Neural cell (in vitro differentiated cells): Measurements from ENCODE around the gene RCOR3. TPM values are rescaled to one million over a fixed set of nuclear protein-coding genes. Genes with fewer than 3 reads are reported as not detected.

Experiments used
- H2AFZ ChIP-seq: fragments of 200-600, 300-800 bp; sonication (generic), shearing (Covaris generic); 2 replicates; pipeline ENCODE4 v1.6.0; 2014; ENCODE audit warnings: low read depth, mild to moderate bottlenecking, antibody characterized with exemption, low read length, moderate library complexity
- H3F3A ChIP-seq: fragments of 200-600 bp; shearing (Covaris generic); 2 replicates; pipeline ENCODE4 v1.6.1; 2016; ENCODE audit warnings: mild to moderate bottlenecking, moderate library complexity, mixed read lengths, antibody characterized with exemption, low read length; ENCODE audit not compliant: insufficient read depth, poor library complexity, severe bottlenecking
- H3K27ac ChIP-seq: fragments of 200-600, 300-800 bp; sonication (generic), shearing (Covaris generic); 2 replicates; pipeline ENCODE4 v1.5.1; 2014; ENCODE audit warnings: mild to moderate bottlenecking, low read length, moderate library complexity
- H3K27me3 ChIP-seq: fragments of 300-800, 200-600 bp; sonication (generic), shearing (Covaris generic); 2 replicates; pipeline ENCODE4 v1.6.0; 2014; ENCODE audit warnings: mild to moderate bottlenecking, low read depth, low read length, moderate library complexity; ENCODE audit not compliant: insufficient read depth
- H3K36me3 ChIP-seq: fragments of 300-800, 200-600 bp; sonication (generic), shearing (Covaris generic); 2 replicates; pipeline ENCODE4 v1.5.1; 2014; ENCODE audit warnings: mild to moderate bottlenecking, antibody characterized with exemption, low read length, moderate library complexity; ENCODE audit not compliant: insufficient read depth
- H3K4me2 ChIP-seq: fragments of 300-800, 200-600 bp; sonication (generic), shearing (Covaris generic); 2 replicates; pipeline ENCODE4 v1.6.0; 2014; ENCODE audit warnings: mild to moderate bottlenecking, low read length
- H3K4me3 ChIP-seq: fragments of 300-800, 200-600 bp; sonication (generic), shearing (Covaris generic); 2 replicates; pipeline ENCODE4 v1.5.1; 2014; ENCODE audit warnings: mild to moderate bottlenecking, low read length, moderate library complexity
- H3K79me2 ChIP-seq: fragments of 200-600 bp; shearing (Covaris generic); replicated peaks from 2 replicates; pipeline ENCODE4 v1.6.0; 2014; ENCODE audit warnings: mild to moderate bottlenecking, low read length, moderate library complexity; ENCODE audit not compliant: insufficient read depth
- H3K9ac ChIP-seq: fragments of 300-800, 200-600 bp; sonication (generic), shearing (Covaris generic); 2 replicates; pipeline ENCODE4 v1.6.1; 2016; ENCODE audit warnings: mild to moderate bottlenecking, low read length, mixed read lengths
- H3K9me2 ChIP-seq: fragments of 200-600 bp; shearing (Covaris generic); 2 replicates; pipeline ENCODE4 v1.6.1; 2016; ENCODE audit warnings: mild to moderate bottlenecking, low read length, mixed read lengths; ENCODE audit not compliant: insufficient read depth
- H3K9me3 ChIP-seq: fragments of 200-600, 300-800 bp; sonication (generic), shearing (Covaris generic); 2 replicates; pipeline ENCODE4 v1.6.1; 2016; ENCODE audit warnings: mild to moderate bottlenecking, mixed run types, low read length, moderate library complexity, mixed read lengths
- H4K20me1 ChIP-seq: fragments of 200-600 bp; shearing (Covaris generic); 2 replicates; pipeline ENCODE4 v1.6.1; 2016; ENCODE audit warnings: mild to moderate bottlenecking, mixed run types; ENCODE audit not compliant: insufficient read depth
- EP300 ChIP-seq: fragments of 450-650 bp; conservative IDR thresholded peaks from 2 replicates; pipeline ENCODE4 v1.6.1; 2014; ENCODE audit warnings: antibody characterized with exemption, mild to moderate bottlenecking, moderate library complexity; ENCODE audit not compliant: poor library complexity, severe bottlenecking
- EZH2 ChIP-seq: fragments of 200-600, 300-800 bp; shearing (Covaris generic), sonication (generic); IDR thresholded peaks from 2 replicates; pipeline ENCODE4 v1.6.1; 2014; ENCODE audit warnings: antibody characterized with exemption, low read length, borderline replicate concordance, mild to moderate bottlenecking; ENCODE audit not compliant: insufficient read depth, poor library complexity, severe bottlenecking
- MXI1 ChIP-seq: fragments of 450-650 bp; conservative IDR thresholded peaks from 2 replicates; pipeline ENCODE4 v1.6.1; 2014; ENCODE audit warnings: antibody characterized with exemption, mild to moderate bottlenecking; ENCODE audit not compliant: poor library complexity, severe bottlenecking
- POLR2AphosphoS5 ChIP-seq: IDR thresholded peaks from 2 replicates; pipeline ENCODE4 v1.6.1; 2012
- RAD21 ChIP-seq: fragments of 450-650 bp; conservative IDR thresholded peaks from 2 replicates; pipeline ENCODE4 v1.6.1; 2014; ENCODE audit warnings: antibody characterized with exemption, mild to moderate bottlenecking, moderate library complexity
- SMC3 ChIP-seq: fragments of 450-650 bp; conservative IDR thresholded peaks from 2 replicates; pipeline ENCODE4 v1.6.1; 2014; ENCODE audit warnings: antibody characterized with exemption, mild to moderate bottlenecking, moderate library complexity; ENCODE audit not compliant: poor library complexity
- TAF1 ChIP-seq: IDR thresholded peaks from 2 replicates; pipeline ENCODE4 v1.6.1; 2012; ENCODE audit warnings: low read depth
- polyA plus RNA-seq: library from polyadenylated mRNA; depleted of rRNA; stranded (reverse); fragments of >200 nt; gene quantifications from 2 replicates; pipeline ENCODE4 v1.2.3, GENCODE V29; 2014
- TF ChIP-seq, protein P1 (sequence below): IDR thresholded peaks from 2 replicates; pipeline ENCODE4 v1.6.1; 2012; ENCODE audit warnings: borderline replicate concordance
- TF ChIP-seq, protein P2 (sequence below): fragments of 450-650 bp; IDR thresholded peaks from 2 replicates; pipeline ENCODE4 v1.5.1; 2014; ENCODE audit warnings: antibody characterized with exemption, mild to moderate bottlenecking, moderate library complexity; ENCODE audit not compliant: poor library complexity, severe bottlenecking

RCOR3 gene
- polyA plus RNA-seq, 1 donor from 2014 or later, result 61.6 TPM

DNA sequence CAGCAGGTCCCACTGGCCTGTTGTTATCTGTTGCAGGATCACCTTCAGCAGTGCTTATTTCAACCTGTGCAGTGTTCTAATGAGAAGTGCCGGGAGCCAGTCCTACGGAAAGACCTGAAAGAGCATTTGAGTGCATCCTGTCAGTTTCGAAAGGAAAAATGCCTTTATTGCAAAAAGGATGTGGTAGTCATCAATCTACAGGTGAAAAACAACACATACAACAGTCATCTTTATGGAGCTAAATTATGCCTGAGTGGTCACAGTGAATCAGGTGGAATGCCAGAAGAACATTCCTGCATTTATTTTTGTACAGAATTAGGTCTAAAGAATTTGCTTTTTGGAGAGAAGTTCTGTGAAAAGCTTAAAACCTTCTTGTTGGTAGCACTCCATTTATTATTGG, 100.7 kb downstream of the RCOR3 start:
- no peak overlapping the region for H3K4me2 ChIP-seq
- H3K9me3 ChIP-seq, result no peaks in the 10 kb centered on the region
- H3K9ac ChIP-seq, result no peak overlapping the region
- no peaks in the 10 kb centered on the region for H3F3A ChIP-seq
- no peaks in the 10 kb centered on the region for H3K27me3 ChIP-seq
- no peaks in the 10 kb centered on the region for H3K79me2 ChIP-seq
- no peaks in the 10 kb centered on the region for H3K36me3 ChIP-seq
- H3K9me2 ChIP-seq, result no peaks in the 10 kb centered on the region
- no peak overlapping the region for H2AFZ ChIP-seq
- no peak for TF ChIP-seq RAD21
- TF ChIP-seq, protein P1, sequence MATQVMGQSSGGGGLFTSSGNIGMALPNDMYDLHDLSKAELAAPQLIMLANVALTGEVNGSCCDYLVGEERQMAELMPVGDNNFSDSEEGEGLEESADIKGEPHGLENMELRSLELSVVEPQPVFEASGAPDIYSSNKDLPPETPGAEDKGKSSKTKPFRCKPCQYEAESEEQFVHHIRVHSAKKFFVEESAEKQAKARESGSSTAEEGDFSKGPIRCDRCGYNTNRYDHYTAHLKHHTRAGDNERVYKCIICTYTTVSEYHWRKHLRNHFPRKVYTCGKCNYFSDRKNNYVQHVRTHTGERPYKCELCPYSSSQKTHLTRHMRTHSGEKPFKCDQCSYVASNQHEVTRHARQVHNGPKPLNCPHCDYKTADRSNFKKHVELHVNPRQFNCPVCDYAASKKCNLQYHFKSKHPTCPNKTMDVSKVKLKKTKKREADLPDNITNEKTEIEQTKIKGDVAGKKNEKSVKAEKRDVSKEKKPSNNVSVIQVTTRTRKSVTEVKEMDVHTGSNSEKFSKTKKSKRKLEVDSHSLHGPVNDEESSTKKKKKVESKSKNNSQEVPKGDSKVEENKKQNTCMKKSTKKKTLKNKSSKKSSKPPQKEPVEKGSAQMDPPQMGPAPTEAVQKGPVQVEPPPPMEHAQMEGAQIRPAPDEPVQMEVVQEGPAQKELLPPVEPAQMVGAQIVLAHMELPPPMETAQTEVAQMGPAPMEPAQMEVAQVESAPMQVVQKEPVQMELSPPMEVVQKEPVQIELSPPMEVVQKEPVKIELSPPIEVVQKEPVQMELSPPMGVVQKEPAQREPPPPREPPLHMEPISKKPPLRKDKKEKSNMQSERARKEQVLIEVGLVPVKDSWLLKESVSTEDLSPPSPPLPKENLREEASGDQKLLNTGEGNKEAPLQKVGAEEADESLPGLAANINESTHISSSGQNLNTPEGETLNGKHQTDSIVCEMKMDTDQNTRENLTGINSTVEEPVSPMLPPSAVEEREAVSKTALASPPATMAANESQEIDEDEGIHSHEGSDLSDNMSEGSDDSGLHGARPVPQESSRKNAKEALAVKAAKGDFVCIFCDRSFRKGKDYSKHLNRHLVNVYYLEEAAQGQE, result no peak
- no peak for TF ChIP-seq EP300
- TF ChIP-seq POLR2AphosphoS5, result no peak
- TF ChIP-seq SMC3, result no peak
- no peak for TF ChIP-seq EZH2
- no peak for TF ChIP-seq TAF1
- TF ChIP-seq, protein P2, sequence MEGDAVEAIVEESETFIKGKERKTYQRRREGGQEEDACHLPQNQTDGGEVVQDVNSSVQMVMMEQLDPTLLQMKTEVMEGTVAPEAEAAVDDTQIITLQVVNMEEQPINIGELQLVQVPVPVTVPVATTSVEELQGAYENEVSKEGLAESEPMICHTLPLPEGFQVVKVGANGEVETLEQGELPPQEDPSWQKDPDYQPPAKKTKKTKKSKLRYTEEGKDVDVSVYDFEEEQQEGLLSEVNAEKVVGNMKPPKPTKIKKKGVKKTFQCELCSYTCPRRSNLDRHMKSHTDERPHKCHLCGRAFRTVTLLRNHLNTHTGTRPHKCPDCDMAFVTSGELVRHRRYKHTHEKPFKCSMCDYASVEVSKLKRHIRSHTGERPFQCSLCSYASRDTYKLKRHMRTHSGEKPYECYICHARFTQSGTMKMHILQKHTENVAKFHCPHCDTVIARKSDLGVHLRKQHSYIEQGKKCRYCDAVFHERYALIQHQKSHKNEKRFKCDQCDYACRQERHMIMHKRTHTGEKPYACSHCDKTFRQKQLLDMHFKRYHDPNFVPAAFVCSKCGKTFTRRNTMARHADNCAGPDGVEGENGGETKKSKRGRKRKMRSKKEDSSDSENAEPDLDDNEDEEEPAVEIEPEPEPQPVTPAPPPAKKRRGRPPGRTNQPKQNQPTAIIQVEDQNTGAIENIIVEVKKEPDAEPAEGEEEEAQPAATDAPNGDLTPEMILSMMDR, result no peak
- no peak for TF ChIP-seq MXI1
- H3K4me3 ChIP-seq, result no peak overlapping the region
- no peak overlapping the region for H3K27ac ChIP-seq
- H4K20me1 ChIP-seq, result no peaks in the 10 kb centered on the region

DNA sequence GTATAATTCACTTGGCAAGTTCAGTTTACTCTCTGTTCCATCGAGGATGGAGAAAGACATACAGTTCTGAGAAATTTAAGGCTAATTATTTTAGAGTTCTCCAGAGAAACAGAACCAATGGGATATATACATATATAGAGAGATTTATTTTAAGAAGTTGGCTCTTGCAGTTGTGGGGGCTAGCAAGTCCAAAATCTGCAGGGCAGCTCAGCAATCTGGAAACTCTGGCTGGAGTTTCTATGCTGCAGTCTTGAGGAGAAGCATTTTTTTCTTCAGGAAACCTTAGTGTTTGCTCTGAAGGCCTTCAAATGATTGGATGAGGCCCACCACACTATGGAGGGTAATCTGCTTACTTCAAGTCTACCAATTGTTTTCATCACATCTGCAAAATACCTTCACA, 102.0 kb downstream of the RCOR3 start:
- Histone ChIP-seq H3K9ac (no peak overlapping the region), H3K9me2 (no peaks in the 10 kb centered on the region), H3K27me3 (no peaks in the 10 kb centered on the region), H4K20me1 (no peaks in the 10 kb centered on the region), H3K27ac (no peak overlapping the region), H2AFZ (no peak overlapping the region), H3K4me2 (no peak overlapping the region), H3K4me3 (no peak overlapping the region), H3F3A (no peaks in the 10 kb centered on the region), H3K79me2 (no peaks in the 10 kb centered on the region), H3K36me3 (no peaks in the 10 kb centered on the region), H3K9me3 (no peaks in the 10 kb centered on the region)
- TF ChIP-seq TAF1, result no peak
- TF ChIP-seq SMC3, result no peak
- TF ChIP-seq, protein P1, result no peak
- TF ChIP-seq RAD21, result no peak
- no peak for TF ChIP-seq POLR2AphosphoS5

Other genes with a start within 250 kb of the RCOR3 start
- gene KCNH1, start 125.2 kb upstream of the RCOR3 start, polyA plus RNA-seq, result 2.3 and 3.9 TPM in 2 replicates
- gene TRAF5, start 67.5 kb downstream of the RCOR3 start, polyA plus RNA-seq, result 0.18 and 0.69 TPM in 2 replicates
- 0.11 and 1.0 TPM in 2 replicates for gene RD3, start 232.8 kb downstream of the RCOR3 start, polyA plus RNA-seq